GM20431 (cell line): ENCODE measurements around the gene MCF2L.

Experiments
- in situ Hi-C: fragments of 300-500 bp; cut with MseI, MboI; formaldehyde crosslinking; loops from one replicate; pipeline ENCODE4 v1.15.0; 2020; ENCODE audit warnings: low sequenced_read_pairs; ENCODE audit not compliant: unreplicated experiment

The MCF2L gene, protein sequence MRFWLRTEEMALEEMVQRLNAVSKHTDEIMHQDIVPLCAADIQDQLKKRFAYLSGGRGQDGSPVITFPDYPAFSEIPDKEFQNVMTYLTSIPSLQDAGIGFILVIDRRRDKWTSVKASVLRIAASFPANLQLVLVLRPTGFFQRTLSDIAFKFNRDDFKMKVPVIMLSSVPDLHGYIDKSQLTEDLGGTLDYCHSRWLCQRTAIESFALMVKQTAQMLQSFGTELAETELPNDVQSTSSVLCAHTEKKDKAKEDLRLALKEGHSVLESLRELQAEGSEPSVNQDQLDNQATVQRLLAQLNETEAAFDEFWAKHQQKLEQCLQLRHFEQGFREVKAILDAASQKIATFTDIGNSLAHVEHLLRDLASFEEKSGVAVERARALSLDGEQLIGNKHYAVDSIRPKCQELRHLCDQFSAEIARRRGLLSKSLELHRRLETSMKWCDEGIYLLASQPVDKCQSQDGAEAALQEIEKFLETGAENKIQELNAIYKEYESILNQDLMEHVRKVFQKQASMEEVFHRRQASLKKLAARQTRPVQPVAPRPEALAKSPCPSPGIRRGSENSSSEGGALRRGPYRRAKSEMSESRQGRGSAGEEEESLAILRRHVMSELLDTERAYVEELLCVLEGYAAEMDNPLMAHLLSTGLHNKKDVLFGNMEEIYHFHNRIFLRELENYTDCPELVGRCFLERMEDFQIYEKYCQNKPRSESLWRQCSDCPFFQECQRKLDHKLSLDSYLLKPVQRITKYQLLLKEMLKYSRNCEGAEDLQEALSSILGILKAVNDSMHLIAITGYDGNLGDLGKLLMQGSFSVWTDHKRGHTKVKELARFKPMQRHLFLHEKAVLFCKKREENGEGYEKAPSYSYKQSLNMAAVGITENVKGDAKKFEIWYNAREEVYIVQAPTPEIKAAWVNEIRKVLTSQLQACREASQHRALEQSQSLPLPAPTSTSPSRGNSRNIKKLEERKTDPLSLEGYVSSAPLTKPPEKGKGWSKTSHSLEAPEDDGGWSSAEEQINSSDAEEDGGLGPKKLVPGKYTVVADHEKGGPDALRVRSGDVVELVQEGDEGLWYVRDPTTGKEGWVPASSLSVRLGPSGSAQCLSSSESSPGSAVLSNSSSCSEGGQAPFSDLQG

GRCh38 chr13:112968910-112969691 is at the start of gene MCF2L:
MCF2L (plus strand) TSS chr13:112969214; CDS start chr13:112969380, 166 bp downstream.
- in situ Hi-C loops = no loop called here

DNA sequence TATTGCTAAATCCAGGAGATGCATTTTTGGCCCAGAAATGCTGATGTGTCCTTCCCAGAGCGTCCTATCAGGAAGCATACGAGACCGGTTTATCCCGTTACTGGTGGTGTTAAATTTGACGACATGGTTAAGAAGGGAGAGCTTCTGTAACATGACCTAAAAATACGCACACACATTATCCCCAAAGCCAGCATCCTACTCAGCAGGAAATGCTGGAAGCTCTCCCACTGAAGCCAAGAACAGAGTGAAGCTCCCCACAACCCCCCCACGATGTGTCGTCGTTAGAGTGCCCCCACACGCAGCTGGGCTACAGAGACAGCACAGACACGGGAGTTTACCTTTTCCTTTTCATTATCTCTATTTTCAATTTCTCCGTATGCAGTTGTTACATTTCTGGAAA is 45.1 kb upstream of the MCF2L start:
- in situ Hi-C loops = no loop called here

GRCh38 chr13:112924365-112924764 is 44.6 kb upstream of the MCF2L start:
- in situ Hi-C loops = no loop called here

DNA sequence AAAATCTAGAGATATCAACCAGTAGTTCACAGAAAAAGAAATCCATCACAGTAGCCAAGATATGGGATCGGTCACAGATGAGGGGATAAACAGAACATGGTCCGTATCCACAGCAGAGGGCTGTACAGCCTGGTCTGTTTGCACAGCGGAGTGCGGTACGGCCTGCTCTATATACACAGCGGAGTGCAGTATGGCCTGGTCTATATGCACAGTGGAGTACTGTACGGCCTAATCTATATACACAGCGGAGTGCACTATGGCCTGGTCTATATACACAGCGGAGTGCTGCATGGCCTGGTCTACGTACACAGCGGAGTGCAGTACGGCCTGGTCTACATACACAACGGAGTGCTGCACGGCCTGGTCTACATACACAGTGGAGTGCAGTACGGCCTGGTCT is 43.0 kb upstream of the MCF2L start:
- in situ Hi-C loops = no loop called here

DNA sequence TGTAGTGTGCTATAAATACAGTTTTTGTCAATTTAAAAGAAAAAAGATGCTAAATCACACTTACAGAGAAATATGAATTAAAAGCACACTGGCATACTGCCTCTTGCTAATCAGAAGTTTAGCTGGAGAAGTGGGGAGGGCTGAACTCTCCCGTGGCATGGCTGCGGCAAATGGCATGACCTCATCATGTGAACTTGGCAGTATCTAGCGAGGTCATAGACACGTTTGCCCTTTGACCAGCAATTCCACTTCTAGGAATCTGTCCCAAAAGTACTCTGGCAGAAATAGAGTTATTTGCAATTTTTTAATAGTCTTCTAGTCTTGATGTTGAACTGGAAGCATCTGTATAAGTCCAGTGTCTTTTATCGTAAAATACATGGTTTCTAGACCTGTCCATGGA is 42.0 kb upstream of the MCF2L start:
- in situ Hi-C loops = no loop called here

GRCh38 chr13:112928020-112928971 is 40.7 kb upstream of the MCF2L start:
- in situ Hi-C loops = no loop called here

DNA sequence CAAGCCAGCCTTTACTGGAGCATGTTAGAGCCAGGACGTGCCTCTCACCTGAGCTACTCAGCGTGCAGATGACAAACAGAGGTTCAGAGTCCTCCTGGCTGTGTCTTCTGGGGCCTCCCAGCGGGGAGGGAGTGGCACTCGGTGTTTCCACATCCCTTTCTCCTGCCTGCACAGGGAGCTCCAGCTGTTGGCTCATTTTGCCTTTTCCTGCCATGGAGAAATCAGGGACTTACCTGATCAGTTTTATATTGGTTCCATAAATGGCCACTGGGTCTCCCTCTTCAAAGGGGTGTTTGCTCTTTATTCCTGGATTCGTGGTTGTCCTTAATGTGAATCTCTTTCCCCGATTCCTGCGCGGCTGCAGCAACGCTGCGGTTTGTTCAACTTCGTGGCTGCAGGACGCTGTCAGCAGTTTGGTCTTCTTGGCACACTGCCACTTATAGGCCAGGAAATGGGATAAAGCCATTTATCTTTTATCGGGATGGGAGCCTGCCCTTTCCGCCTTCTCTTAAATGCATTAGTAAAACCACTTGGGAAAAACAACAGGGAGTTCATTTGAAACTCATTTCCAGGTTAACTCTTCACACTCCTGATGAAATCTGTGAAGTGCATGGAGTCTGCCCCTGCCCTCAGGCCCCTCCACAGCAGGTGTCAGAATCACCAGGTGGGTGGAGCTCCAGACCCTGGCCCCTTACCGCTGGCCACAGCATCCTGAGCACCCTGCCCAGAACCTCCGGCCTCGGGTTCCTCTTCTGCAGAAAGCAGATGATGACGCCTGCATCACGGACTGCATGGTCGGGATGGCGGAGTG is 39.8 kb upstream of the MCF2L start:
- in situ Hi-C loops = no loop called here

DNA sequence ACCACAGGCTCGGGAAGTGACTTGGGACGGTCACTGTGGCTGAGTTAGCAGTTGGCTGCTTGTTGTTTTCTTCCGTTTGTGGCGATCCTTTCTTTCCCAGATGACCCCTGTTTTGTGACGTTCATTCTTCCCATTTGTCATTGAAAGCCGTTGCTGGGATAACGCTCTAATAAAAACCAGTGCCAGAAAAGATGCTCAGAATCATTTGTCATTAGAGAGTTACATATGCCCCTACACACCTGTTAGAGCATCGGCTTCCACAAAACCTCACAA is 39.3 kb upstream of the MCF2L start:
- in situ Hi-C loops = no loop called here

DNA sequence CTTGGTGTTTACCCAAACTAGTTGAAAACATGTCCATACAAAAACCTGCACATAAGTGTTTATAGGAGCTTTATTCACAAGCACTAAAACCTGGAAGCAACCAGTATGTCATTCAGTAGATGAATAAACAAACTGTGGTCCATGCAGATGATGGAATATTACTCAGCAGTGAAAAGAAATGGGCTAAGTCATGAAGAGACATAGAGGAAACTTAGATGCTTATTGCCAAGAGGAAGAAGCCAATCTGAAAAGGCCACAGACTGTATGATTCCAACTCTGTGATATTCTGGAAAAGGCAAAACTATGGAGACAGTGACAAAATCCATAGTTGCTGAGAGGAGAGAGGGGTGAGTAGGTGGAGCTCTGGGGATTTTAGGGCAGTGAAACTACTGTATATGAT is 38.8 kb upstream of the MCF2L start:
- in situ Hi-C loops = no loop called here

DNA sequence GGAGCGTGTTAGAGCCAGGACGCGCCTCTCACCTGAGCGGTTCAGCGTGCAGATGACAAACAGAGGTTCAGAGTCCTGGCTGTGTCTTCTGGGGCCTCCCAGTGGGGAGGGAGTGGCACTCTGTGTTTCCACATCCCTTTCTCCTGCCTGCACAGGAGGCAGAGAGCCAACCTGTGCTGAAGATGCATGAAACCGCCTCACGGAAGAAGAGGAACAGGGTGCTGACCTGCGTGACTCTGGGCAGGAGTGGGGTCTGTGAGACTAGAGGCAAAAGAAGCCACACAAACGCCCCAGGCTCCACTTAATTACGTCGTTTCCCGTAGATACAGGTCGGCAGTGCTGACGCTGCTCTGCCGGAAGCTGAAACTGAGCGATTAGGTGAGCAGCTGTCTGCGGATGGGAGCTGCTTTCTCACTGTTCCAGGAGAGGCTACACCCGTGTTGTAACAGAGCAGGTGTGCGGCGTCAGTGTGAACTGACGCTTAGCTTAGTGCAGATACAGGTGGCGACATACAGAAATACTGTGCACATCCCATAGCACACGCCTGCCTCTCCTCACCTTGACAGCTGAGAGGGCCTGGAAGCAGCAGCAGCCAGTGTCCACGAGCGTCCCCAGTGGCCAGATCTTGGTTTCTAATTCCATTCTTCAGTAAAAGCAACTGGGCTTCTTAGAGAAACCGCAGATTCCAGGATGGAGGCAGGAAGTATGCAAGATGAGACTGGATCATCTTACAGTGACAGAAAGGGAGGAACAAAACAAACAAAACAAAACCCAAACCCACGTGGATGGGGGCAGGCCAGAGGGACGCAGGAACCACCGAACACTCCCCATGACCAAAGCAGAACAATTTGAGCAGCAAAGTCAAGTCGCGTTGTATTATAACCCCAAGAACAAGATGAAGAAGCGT is 37.7 kb upstream of the MCF2L start:
- in situ Hi-C loops = no loop called here

DNA sequence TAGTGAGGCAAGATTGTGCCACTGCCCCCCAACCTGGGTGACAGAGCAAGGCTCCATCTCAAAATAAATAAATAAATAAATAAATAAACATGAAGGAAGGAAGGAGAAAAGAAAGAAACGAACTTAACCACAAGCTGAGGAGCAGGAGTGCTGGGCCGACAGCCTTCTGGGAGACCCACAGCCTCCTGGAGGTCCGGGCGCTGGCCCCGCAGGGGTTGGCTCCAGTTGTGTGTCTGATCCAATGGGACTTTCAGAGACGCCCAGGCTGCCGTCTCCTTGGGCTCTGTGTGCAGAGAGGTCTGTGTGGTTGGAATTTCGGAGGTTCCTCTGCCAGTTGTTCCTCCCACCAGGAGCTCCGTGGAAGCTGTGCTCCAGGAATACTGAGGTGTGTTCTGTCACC is 36.0 kb upstream of the MCF2L start:
- in situ Hi-C loops = no loop called here

GRCh38 chr13:112933649-112934048 is 35.4 kb upstream of the MCF2L start:
- in situ Hi-C loops = no loop called here

DNA sequence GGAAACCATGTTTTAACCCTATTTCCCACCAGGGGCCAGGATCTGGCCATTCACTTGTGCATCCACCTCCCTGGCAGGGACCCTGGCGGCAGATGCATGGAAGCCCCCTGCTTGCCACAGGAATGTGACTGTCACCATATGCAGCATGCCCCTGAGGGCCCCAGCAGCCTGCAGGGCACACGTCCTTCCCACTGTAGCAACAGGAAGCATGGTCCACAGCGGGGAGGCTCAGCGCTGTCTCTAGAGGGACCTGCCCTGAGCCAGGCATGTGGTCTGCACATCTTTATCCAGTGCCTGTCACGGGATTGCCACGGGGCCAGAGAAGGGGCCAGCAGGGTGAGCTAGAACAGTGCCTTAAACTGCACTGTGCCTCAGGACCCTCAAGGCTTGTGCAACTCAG is 34.9 kb upstream of the MCF2L start:
- in situ Hi-C loops = no loop called here

DNA sequence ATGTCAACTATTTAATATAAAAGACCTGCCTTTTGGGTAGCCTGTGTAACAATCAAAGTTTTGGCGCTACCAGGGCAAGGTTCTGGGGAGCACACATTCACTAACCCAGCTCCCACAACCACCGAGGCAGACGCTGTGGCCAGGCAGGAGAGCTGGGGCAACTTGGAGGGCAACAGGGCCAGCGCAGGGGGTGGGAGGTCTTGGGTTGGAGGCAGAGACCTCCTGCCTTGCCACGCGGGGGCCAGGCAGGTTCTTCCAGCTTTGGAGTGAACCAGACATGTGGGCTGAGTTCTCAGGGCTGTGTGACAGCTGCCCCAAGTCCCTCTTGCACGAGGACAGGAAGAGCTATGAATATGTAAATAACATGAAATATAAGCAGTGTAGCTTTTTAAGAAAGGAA is 30.3 kb upstream of the MCF2L start:
- in situ Hi-C loops = no loop called here

DNA sequence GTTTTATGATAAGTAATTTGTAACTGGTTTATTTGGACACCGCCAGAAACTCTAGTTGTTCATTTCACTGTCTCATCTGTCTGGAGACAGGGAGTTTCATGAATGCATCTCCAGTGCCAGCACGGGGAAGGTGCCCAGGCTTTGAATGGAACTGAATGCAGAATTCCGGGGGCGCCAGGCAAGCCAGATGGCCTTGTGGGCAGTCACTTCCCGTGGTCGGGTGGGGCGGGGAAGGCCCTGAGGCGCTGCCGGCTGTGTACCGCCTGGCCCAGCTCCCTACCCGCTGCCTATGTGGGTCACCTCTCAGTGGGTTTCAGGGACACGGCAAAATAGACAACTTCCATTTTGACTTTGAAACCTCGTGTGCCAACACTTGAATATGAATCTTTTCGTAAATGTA is 28.8 kb upstream of the MCF2L start:
- in situ Hi-C loops = loop anchor here (10.0 kb wide), 1 partner anchor 465 kb away; no protein-coding TSS in a partner anchor

DNA sequence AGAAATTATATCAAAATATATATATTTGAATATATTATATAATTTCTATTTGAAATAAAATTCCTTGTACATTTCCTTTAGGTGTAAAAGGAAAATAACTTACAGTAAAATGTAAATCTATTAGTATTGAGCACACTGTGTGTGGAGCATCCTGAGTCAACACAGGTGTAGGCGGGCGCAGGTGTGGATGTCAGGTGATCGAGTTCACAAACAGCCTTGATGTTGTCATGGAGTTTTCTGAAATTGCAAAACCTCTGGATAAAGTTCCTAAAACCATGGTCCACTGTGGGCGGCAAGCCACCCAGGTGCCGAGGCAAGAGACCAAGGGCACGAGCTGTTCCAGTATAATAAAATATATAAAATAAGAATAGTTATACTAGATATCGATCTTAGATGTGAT is 27.7 kb upstream of the MCF2L start:
- in situ Hi-C loops = loop anchor here (10.0 kb wide), 1 partner anchor 463 kb away; no protein-coding TSS in a partner anchor

DNA sequence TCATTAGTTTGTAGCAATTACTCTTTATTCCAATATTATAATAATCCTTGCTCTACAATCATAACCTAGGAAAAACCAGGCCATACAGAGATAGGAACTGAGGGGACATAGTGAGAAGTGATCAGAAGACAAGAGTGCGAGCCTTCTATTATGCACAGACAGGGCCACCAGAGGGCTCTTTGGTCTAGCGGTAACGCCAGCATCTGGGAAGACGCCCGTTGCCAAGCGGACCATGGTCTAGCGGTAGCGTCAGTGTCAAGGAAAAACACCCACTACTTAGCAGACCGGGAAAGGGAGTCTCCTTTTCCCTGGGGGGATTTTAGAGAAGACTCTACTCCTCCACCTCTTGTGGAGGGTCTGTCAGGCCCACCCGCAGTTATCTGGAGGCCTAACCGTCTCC is 27.2 kb upstream of the MCF2L start:
- in situ Hi-C loops = loop anchor here (10.0 kb wide), 1 partner anchor 463 kb away; no protein-coding TSS in a partner anchor
